HG03469 (cell line): ENCODE measurements around the gene UBE2F.

ENCODE experiments used
- ATAC-seq: cut with Tn5 transposase; IDR thresholded peaks from one replicate; pipeline ENCODE4 v1.9.1; 2021; ENCODE audit warnings: mild to moderate bottlenecking, moderate library complexity, moderate number of reproducible peaks; ENCODE audit not compliant: unreplicated experiment

Gene UBE2F

DNA sequence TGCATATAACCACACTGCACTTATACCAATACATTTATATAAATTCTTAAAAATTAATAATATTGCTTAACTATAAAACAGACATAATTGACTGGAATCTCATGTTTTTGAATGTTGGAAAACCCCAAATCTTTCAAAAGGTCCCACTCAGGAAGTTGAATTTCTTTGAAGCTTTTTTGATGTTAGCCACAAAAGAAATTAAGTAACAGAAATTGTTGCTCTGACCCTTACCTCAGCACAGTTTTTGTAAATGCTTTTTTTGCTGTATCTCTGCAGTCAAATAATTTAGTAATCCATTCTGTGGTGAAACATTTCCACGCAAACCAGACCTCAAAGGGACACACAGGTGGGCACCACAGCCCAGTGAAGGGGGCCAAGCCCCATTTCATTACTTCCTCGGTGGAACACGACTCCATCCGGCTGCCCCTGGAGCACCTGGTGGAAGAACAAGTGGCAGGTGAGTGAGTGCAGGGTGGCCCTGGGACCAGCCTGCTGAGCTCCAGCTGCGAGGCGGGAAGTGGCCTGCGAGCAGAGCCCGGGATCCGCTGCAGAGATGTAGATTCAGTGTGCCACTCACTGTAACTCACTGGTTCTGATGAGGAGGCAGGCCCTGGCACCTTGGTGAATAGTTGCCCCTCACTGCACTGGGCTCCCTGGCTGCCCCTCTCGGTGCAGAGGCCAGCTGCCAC, 102.4 kb downstream of the UBE2F start:
- no peak for ATAC-seq

DNA sequence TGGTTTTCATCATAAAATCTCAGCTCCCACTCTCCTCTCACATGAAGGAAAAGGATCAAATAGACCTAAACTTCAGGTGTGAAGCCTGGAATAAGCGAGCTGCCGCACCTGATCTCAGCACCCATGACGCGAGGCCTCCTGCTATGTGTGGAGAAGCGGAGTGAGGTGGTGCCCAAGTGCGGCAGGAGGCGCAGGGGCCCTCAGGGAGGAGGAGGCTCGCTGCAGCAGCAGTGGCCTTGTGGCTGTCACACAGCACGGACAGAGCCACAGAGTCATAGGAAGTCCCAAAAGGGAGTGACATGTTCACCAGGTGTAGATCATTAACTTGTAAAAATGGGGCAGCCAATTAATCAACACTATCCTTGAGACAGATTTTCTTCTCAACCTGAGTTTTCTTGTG, 103.1 kb downstream of the UBE2F start:
- no peak for ATAC-seq

DNA sequence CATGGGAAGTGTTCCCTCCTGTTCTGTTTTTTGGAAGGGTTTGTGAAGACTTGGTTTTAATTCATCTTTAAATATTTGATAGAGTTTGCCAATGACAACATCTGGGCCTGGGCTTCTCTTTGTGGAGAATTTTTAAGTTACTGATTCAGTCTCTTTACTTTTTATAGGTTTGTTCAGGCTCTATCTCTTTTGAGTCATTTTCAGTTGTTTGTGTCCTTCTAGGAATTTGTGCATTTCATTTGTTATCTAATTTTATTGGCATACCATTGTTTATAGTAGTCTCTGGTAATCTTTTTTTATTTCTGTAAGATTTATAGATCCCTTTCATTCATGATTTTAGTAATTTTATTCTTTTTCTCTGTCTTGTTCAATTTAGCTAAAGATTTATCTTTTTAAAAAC, 108.6 kb downstream of the UBE2F start:
- no peak for ATAC-seq

DNA sequence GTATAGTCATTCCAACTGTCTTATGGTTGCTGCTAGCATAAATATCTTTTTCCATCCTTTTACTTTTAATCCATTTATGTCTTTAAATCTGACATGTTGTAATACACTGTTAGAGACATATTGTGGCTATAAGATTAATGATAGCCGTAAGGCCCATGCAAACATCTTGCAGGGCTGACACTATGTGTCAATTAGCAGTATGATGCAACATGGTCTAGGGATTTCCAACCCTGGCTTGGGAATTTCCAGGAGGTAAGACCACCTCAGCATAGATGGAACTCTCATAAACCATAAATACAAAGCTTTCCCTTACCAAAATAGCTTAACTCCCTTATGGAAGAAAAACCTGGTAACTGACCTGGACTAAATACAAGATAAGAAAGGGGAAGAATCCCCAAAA, 110.5 kb downstream of the UBE2F start:
- ATAC-seq, result no peak

DNA sequence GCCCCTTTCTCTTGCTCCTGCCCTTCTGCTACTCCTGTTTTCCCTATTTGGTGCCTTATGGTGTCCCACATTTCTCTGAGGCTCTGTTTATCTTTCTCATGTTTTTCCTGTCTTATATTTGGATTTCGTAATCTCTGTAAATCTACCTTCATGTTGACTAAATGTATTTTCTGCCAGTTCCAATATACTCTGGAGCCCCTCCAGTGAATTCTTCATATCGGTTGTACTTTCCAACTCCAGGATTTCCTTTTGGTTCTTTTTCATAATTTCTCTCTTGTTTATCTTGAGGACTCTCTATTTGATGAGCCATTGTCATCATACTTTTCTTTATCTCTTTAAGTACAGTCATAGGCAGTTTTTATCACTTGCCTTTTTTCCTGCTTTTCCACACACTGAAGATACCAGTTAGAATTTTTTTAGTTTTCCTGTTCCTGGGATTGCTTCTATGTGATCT, 113.1 kb downstream of the UBE2F start:
- no peak for ATAC-seq

DNA sequence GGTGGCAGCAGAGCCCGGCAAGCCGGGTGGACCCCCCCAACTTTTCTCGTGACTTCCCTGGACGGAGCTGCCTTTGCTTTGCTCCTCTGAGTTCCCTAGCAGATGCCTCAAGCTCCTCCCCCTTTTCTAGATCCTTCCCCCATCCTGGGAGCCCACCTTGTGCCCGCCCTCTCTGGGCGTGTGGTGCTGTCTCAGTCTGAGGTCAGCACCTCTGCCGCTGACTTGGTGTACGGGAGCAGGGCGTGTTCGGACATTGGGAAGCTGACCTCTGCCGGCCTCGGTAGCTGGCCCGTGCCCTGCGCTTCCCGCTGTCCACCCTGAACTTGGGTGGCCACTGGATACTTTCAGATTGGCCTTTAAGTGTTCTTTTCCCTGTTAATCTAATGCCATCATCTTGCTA, 113.7 kb downstream of the UBE2F start:
- no peak for ATAC-seq

DNA sequence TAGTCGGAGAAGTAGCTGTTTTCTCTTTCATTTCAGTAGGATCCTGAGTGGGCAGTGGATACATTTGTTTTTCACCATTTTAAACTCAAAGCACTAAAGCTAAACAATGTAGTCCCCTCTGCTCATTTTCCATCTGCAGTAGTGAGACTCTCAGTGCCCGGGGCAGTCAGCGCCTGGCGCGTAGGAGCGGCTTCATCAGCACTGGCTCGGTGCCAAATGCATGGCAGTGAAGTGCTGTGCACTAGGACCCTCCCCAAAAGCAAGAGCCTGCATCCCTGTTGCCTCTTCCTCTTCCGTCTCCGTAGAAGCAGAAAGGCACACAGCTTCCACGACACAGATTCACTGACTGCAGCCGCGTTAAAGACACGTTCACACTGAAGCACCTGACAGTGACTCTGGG, 114.3 kb downstream of the UBE2F start:
- ATAC-seq, result no peak

DNA sequence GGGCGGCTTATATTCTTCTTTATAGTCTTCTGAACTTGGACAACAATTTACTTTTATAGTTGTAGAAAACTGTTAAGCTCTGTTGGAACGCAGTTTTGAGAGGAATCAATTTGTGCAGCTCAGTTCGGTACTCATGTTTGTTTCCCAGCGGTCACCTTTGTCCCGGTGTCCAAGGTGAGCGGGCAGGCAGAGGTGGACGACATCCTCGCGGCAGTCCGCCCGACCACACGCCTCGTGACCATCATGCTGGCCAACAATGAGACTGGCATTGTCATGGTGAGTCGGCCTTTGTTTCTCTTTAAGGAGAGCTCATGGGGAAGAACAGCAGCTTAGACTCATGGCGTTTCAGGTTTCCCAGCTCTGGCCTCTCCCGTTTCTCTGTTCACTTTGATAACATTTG, 114.7 kb downstream of the UBE2F start:
- no peak for ATAC-seq

DNA sequence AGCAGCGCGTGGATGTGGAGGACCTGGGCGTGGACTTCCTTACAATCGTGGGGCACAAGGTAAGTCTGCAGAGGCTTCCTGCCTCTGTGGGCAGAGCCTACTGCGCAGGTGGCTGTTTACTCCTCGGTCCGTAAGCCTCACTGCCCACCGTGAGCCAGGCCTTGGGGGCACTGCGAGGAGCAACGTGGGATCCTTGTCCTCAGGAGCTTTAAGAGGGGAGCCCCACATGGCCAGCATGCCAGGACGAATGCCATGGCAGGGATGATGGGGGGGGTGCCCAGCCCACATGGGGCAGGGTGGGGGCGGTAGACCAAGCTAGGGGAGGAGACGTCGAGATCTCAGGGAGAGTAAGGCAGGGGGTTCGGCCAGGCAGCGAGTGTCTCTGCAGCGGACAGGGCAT, 115.3 kb downstream of the UBE2F start:
- ATAC-seq, result no peak

DNA sequence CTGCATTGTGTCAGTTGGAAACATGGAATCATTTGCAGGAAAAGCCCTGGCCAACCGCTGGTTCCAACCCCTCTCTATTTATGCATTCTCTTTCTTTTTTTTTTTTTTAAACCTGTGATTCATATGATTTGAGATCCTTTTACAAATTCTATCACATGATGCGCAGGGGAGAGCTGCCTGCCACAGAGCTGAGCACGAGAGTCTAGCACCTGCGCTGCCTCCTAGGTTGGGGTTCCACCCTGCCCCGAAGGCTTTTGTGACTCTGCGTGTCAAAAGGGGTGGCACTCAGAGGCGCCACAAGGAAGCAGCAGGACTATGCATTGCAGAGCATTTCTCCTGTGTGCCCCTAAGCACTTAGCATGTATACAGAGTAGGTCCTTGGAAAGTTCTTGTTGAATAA, 116.0 kb downstream of the UBE2F start:
- no peak for ATAC-seq

DNA sequence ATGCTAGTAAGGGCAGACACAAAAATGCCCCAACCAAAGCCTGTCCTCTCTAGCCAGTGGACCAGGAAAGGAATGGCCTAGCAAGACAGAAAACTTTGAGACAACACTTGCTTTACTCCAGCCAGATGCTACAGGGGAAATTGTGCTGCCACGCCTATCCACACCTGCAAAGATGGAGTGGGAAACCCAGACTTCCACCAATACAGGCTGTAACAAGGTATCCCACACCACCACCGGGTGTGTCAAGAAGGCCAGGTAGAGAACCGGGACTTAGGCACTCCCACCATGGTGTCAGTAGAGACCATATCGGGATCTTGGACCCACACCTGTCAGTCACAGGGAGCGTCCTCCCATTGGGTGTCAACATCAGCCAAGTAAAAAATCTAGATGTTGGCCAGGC, 117.1 kb downstream of the UBE2F start:
- no peak for ATAC-seq

DNA sequence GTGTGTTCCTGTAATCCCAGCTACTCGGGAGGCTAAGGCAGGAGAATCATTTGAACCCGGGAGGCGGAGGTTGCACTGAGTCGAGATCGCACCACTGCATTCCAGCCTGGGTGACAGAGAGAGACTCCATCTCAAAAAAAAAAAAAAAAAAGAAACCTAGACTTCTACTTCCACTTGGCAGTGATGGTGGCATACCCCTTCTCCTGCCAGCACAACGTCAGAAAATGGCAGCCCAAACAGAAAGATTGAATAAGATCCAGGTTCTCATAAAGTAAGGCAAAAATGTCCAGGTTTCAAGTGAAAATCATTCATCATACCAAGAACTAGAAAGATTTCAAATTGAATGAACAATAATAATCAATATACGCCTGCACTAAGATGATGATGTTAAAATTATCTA, 117.9 kb downstream of the UBE2F start:
- ATAC-seq, result no peak

DNA sequence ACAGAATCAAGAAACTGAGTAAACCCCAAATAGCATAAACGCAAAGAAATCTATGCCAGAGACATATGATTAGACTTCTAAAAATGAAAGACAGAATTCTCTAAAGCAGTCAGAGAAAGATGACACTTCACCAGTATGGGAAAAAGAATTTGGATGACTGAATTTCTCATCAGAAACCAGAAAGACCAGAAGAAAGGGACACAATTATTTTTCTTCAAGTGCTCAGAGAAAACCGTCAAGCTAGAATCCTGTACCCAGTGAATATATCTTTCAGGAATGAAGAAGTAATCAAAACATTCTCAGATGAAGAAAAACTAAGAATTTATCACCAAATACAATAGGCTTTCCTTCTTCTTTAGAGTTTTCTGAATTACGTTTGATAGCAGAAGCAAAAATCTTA, 119.1 kb downstream of the UBE2F start:
- ATAC-seq, result no peak

DNA sequence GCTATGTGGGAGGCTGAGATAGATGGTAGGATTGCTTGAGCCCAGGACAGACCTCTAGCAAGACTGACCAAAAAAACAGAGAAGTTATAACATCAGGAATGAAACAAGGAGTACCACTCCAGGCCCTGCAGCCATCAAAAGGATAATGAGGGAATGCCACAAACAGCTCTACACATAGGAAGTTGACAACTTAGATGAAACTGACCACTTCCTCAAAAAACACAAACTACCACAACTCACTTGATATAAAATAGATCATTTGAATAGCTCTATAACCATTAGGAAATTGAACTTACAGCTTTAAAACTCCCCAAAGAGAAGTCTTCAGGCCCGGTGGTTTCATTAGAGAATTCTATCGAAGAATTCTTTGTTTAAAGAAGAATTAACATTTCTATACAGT, 120.4 kb downstream of the UBE2F start:
- ATAC-seq, result no peak

DNA sequence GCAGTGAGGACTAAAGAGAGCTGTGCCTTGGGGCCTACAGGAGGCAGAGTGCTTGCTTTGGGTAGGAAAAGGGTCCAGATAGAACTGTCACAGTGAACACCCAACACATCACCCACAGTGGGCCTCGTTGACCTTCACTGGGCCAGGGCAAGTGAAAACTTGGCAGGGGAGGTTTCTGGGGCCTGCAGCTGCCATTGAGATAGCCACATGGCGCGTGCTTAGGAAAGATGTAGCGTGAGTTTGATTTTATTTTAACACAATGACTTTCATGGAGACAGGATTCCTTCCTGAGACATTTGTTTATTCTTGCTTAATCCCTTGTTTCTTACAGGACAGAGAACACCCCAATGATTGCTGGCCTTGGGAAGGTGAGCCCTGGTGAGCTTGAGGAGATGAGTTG, 124.1 kb downstream of the UBE2F start:
- no peak for ATAC-seq

DNA sequence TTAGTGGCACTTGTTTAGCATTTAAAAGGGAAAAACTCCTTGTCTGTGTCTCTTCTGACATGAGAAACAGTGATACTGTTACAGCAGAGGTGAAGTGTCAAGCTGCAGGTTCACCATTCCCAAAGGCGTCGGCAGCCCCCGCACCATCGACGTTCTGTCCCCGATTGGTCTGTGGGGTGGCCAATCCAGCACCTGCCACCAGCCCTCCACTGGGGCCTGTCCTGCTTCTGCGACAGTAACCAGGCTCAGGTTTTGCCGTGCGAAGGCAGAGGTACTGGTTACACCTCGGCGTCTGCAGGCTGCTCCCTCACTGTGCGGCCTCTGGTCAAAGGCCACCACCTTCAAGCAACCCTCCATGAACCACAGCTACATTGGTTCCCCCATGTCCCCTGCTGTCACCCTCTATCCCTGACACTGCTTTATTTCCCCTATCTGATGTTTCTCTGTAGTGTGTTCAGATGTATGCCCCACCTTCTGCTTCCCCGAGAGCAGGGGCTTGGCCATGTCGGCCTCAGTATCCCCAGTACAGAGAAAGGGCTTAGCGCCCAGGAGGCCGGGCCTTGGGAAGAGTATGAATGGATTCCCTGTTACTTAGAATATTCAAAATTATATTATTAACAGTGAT, 124.7 kb downstream of the UBE2F start:
- ATAC-seq, result no peak
